ENCODE measurements around the gene LRRN3. TPM values are rescaled to one million over a fixed set of nuclear protein-coding genes. Genes with fewer than 3 reads are reported as not detected.

The LRRN3 gene
- total and polyA plus RNA-seq, 12 donors = 10.7 to 109 (median 55.1) TPM

- Histone ChIP-seq H3K27ac (no peak overlapping the region), H3K9me3 (replicated peaks in 1 of 3) (no peaks in the 10 kb centered on the region), H3K27me3 (no peaks in the 10 kb centered on the region), H3K4me1 (replicated peaks in 1 of 2) (peaks cover 2 to 5% of the 10 kb centered on the region in 2 donors), H3K4me3 (no peak overlapping the region), H3K36me3 (replicated peaks in 1 of 2) (no peaks in the 10 kb centered on the region)
- no peak for DNase-seq
- no peak for TF ChIP-seq POLR2A (IDR thresholded peaks at IDR 0.05)
- TF ChIP-seq CTCF (IDR thresholded peaks at IDR 0.05) = no peak
- intact Hi-C loops (cut with DNase I) = no loop called here
- 94 to 100% (median 98%) methylated on average over 3 of the region's 3 CpGs for WGBS, 4 donors
These were observed 5.6 kb upstream of the LRRN3 start for GRCh38 chr7:111085356-111085755.

GRCh38 chr7:111086532-111086931 is 4.4 kb upstream of the LRRN3 start:
- H3K4me1 ChIP-seq (replicated peaks in 1 of 2) = peaks cover 5 to 9% of the 10 kb centered on the region in 2 donors
- DNase-seq = no peak
- no peaks in the 10 kb centered on the region for H3K27me3 ChIP-seq
- H3K4me3 ChIP-seq = no peak overlapping the region
- intact Hi-C loops (cut with DNase I) = no loop called here
- TF ChIP-seq POLR2A (IDR thresholded peaks at IDR 0.05) = no peak
- no peak for TF ChIP-seq CTCF (IDR thresholded peaks at IDR 0.05)
- H3K9me3 ChIP-seq (replicated peaks in 1 of 3) = no peaks in the 10 kb centered on the region
- H3K36me3 ChIP-seq (replicated peaks in 1 of 2) = no peaks in the 10 kb centered on the region
- no peak overlapping the region for H3K27ac ChIP-seq
- WGBS, 4 donors = 89 to 95% (median 93%) methylated on average over 2 of the region's 2 CpGs

- Histone ChIP-seq H3K27ac (no peak overlapping the region), H3K27me3 (no peaks in the 10 kb centered on the region), H3K9me3 (replicated peaks in 1 of 3) (no peaks in the 10 kb centered on the region), H3K4me3 (no peak overlapping the region), H3K36me3 (replicated peaks in 1 of 2) (no peaks in the 10 kb centered on the region), H3K4me1 (replicated peaks in 1 of 2) (peaks cover 5 to 9% of the 10 kb centered on the region in 2 donors)
- no peak for DNase-seq
- intact Hi-C loops (cut with DNase I) = no loop called here
- TF ChIP-seq CTCF (IDR thresholded peaks at IDR 0.05) (no peak), POLR2A (IDR thresholded peaks at IDR 0.05) (no peak)
- 93 to 98% (median 96%) methylated on average over 1 of the region's 1 CpG for WGBS, 4 donors
These were observed 2.6 kb upstream of the LRRN3 start for GRCh38 chr7:111088328-111088727.

- no peaks in the 10 kb centered on the region for H3K27me3 ChIP-seq
- TF ChIP-seq POLR2A (IDR thresholded peaks at IDR 0.05) = no peak
- peak; percentile 47 to 85 (median 74) for TF ChIP-seq CTCF (IDR thresholded peaks at IDR 0.05)
- intact Hi-C loops (cut with DNase I) = loop anchor here in 1 of 2 donors (5.0 kb wide), 1 partner anchor 397 kb away; no protein-coding TSS in a partner anchor
- no peak overlapping the region for H3K27ac ChIP-seq
- 19 to 35% (median 23%) methylated on average over 1 of the region's 1 CpG for WGBS, 4 donors
- no peaks in the 10 kb centered on the region for H3K9me3 ChIP-seq (replicated peaks in 1 of 3)
- no peaks in the 10 kb centered on the region for H3K36me3 ChIP-seq (replicated peaks in 1 of 2)
- peaks cover 5 to 17% of the 10 kb centered on the region in 2 donors for H3K4me1 ChIP-seq (replicated peaks in 1 of 2)
- no peak for DNase-seq
- no peak overlapping the region for H3K4me3 ChIP-seq
These were observed 1.0 kb upstream of the LRRN3 start for GRCh38 chr7:111089822-111090426.
